ENCODE measurements around the gene AFF1.
A peak's percentile ranks its signal among the peaks of the same experiment; 100 is the strongest.
"Not testable (repeated sequence)": the region's sequence is repeated elsewhere in the genome, so short reads cannot be mapped to it uniquely, and the experiment has no call there.

The AFF1 gene

DNA sequence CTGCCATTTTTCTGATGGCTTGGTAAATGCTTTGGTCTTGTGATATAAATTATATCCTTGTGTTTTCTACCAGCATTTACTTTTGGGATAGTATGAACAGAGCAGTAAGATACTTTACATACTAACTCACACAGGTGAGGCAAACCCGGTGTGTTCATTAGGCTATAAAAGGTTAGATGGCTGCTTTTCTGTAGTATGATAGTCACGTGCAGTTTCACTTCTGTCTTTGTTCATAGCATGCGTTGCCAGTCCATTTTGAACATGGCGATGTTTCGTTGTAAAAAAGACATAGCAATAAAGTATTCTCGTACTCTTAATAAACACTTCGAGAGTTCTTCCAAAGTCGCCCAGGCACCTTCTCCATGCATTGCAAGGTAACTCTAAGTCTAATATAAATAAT, 197.2 kb downstream of the AFF1 start:
- DNase-seq (ENCODE audit: low read depth in 2 of 2, low spot score in 1 of 2), result no peak

DNA sequence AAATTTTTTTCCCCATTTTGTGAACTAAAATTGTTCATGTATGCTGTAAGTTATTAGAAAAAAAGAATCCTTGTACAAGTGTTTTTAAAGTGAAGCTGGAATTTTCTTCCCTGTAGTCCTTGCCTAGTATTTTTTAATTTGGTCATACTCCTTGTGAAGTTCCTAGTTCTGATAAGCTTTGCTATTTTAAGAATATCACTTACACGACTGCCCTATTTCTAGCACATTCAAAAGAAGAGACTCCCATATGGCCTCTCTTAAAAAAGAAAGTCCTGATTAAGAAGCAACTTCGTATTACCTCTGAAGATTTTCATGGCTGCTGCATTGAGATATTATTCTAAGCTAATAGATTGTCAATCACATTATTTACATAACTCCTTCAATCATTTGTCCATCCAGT, 198.4 kb downstream of the AFF1 start:
- no peak for DNase-seq (ENCODE audit: low read depth in 2 of 2, low spot score in 1 of 2)

DNA sequence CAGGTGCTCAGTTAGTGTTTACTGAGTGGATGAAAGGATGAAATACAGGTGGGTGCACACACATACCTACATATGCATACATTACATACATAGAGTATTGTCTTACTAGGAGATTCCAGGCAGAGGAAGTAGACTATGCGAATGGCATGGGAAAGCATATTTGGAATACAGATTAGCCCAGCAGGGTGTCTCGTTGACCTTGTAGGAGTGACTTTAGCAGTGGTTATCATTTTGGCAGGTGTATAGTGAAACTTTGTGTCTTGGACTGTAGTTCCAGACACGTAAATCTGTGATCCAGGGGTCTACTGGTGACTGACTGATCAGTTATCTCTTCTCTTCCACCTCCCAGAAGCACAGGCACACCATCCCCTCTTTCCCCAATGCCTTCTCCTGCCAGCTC, 199.3 kb downstream of the AFF1 start:
- no peak for DNase-seq (ENCODE audit: low read depth in 2 of 2, low spot score in 1 of 2)

DNA sequence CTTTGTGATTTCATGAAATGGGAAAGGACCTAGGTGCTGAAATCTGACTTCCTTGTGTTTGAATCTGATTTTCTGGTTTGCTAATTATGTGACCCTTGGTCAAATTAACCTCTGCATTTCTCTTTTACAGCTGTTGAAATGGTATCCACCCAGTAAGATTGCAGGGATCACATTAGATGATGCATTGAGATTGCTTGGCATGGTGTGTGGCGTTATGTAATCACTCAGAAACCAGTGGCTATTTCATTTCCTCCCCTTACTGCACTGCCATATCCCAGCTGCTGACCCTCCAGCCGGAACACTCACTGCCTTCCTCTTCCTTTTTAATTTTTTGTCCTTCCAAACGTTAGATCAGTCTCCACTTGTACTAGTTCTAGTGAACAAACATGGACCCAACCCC, 206.6 kb downstream of the AFF1 start:
- DNase-seq (ENCODE audit: low read depth in 2 of 2, low spot score in 1 of 2), result no peak

GRCh38 chr4:87144356-87144755, 209.5 kb downstream of the AFF1 start:
- DNase-seq (ENCODE audit: low read depth in 2 of 2, low spot score in 1 of 2), result no peak

- not testable (repeated sequence) for DNase-seq (ENCODE audit: low read depth in 2 of 2, low spot score in 1 of 2)
These were observed 211.1 kb downstream of the AFF1 start for GRCh38 chr4:87145934-87146333.

- DNase-seq (ENCODE audit: low read depth in 2 of 2, low spot score in 1 of 2), result no peak
These were observed 212.3 kb downstream of the AFF1 start for GRCh38 chr4:87147116-87147515.

GRCh38 chr4:87150498-87151261, 215.9 kb downstream of the AFF1 start:
- peak in 1 of 2 donors; percentile 19 for DNase-seq (ENCODE audit: low read depth in 2 of 2, low spot score in 1 of 2)

- no peak for DNase-seq (ENCODE audit: low read depth in 2 of 2, low spot score in 1 of 2)
These were observed 216.9 kb downstream of the AFF1 start for GRCh38 chr4:87151730-87152129.

GRCh38 chr4:87152310-87153041, 217.7 kb downstream of the AFF1 start:
- DNase-seq (ENCODE audit: low read depth in 2 of 2, low spot score in 1 of 2), result no peak

DNA sequence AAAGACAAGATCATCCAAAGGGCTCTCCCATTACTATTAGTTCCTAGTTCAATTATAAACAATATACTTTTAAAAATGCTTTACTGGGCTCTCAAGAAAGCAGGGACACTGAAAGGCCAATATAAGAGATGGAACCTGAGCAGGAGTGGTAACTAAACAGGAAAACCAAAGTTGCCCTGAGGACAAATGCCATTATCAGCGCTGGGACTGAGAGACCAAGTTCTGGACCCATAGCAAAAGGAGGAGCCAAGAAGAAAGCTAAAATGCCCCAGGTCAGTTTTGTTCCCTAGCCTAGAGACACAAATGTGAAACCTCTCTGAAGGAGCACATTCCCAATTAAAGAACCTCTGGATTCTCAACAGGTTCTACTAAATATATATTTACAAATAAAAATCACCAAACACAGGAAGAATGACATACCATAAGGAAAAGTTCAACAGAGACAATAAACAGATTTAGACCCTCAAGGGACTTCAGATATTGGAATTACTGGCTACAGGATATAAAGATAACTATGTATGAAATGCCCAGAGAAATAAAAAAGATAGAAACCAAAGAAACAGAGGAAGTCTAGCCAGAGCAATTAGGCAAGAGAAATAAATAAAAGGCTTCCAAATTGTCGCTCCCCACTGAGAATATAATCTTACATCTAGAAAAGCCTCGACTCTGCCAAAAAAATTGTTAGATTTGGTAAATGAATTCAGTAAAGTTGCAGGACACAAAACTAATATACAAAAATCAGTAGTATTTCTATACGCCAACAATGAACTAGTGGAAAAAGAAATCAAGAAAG, 218.5 kb downstream of the AFF1 start:
- DNase-seq (ENCODE audit: low read depth in 2 of 2, low spot score in 1 of 2), result no peak

DNA sequence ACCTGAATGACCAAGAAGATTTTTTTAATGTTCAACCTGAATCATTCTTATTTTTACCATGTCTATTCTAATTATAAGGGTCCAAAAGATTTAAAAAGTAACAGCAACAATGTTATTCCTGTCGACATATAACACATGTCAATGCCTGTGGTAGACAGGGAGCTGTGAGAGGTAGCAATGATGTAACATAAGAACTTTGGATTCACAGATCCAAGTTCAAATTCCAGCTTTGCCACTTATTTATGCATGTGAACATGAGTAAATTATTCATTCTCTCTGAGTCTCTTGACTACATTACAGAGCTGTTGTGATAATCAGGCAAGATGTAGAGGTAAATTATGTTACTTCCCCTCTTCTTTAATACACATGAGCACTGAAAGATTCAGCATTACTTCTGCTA, 231.1 kb downstream of the AFF1 start:
- no peak for DNase-seq (ENCODE audit: low read depth in 2 of 2, low spot score in 1 of 2)

DNA sequence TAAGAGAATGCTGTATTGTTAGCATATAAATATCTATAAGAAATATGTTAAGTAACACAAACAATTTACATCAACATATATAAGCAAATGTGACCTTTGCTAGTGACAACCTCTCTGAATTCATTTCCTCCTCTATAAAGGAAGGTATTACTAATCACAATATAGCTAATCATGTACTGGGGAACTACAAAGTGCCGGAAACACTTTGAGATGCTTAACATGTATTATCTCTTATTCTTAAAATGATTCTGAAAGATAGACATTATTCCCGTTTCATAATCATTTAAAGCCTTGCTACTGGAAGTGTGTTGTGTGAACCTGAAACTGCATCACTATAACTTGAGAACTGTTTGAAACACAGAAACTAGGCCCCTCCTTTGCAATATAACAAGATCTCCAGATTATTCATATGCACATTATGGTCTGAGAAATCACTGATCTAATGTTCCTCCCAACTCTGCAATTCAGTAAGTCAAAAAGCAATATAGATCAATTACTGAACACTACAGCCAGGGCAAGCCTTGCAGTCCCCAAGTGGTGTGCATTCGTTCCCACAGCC, 231.6 kb downstream of the AFF1 start:
- DNase-seq (ENCODE audit: low read depth in 2 of 2, low spot score in 1 of 2), result no peak

DNA sequence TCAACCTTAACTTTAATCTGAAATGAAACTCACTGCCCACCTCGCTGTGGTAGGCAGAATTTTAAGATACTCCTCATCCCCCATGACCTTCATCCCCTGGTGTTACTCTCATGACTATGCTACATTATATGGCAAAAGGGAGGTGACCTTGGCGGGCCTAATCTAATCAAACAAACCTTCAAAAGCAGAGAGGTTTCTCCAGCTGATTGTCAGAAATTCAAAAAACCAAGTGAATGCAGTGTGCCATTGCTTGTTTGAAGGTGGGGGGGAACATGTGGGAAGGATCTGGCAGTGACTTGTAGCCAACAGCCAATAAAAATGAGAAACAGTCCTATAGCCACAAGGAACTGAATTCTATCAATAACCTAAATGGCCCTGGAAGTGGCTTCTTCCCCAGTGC, 237.1 kb downstream of the AFF1 start:
- DNase-seq (ENCODE audit: low read depth in 2 of 2, low spot score in 1 of 2), result no peak

DNA sequence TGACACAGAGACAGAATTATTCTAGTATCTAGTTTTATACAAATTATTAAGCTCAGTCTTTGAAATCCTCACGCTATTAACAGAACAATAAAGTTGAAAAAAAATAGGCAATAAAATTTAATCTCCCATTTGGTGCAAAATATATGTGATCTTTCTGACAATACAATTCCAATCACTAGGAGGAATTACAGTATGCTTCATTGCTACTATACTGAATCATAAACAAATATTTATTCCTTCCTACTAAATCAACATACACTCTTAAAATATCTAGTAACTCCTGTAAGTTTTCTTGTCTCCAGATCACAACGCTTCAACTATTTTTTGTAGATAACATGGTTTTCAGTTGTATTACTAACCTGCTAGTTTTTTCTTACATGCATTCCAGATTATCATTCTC, 239.9 kb downstream of the AFF1 start:
- DNase-seq (ENCODE audit: low read depth in 2 of 2, low spot score in 1 of 2), result no peak

DNA sequence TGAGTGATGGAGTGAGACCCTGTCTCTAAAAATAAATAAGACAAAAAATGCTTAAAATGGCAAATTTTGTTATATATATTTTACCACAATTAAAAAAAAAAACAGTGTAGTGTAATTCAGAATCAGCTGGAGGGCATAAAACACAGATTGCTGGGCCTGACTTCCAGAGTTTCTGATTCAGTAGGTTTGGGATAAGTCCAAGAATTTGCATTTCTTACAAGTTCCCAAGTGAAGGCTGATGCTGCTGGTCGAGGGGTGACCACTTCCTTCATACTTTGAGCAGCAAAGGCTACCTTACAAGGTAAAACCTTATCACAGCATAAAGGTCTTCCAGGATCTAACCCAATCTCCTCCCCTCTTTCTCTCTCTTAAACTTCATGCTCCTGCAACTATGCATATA, 244.9 kb downstream of the AFF1 start:
- DNase-seq (ENCODE audit: low read depth in 2 of 2, low spot score in 1 of 2), result no peak

DNA sequence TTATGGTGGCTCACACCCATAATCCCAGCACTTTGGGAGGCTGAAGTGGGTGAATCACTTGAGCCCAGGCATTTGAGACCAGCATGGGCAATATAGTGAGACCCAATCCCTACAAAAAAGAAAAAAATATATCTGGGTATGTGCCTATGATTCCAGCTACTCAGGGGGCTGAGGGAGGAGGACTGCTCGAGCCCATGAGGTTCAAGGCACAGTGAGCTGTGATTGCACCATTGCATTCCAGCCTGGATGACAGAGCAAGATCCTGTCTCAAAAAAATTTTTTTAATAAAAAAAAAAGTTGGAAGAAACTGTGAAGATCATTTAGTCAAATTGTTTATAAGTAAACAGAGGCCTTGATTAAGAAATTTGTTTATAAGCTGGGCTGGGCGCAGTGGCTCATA, 246.0 kb downstream of the AFF1 start:
- no peak for DNase-seq (ENCODE audit: low read depth in 2 of 2, low spot score in 1 of 2)

DNA sequence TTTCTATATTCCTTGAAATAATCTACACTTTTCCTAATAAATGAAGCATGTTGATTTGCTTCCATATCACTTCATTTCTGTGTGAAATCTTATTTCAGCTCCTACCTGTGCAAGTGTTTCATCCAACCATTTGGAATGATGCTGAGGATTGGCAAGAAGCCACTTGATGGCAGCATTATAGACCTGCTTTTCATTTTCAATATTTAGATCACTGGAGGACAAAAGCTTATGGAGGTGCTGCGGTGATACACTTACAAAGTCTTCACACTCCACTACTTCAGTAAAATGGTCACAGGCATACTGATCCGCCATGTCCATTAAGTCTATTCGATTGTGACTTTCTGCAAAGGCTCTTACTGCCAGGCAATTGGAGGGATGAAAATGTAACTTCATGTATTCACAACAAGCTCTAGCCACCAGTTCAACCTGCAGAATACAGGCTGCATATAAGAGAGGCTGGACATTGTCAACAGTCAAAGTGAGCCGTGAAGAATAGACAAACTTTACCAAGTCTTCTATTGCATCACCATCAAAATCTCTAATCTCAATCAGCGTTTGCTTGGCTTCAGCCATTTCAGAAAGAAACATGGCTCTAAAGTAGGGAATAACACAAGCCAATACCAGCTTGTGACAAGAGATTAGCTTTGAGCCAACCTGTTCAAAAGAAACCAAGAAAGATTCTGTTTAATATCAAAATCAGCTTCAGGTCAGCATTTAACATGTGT, 250.5 kb downstream of the AFF1 start:
- no peak for DNase-seq (ENCODE audit: low read depth in 2 of 2, low spot score in 1 of 2)

GRCh38 chr4:87188048-87188447, 253.2 kb downstream of the AFF1 start:
- DNase-seq (ENCODE audit: low read depth in 2 of 2, low spot score in 1 of 2), result no peak

GRCh38 chr4:87188932-87189331, 254.1 kb downstream of the AFF1 start:
- DNase-seq (ENCODE audit: low read depth in 2 of 2, low spot score in 1 of 2), result no peak
